HepG2 (cell line): ENCODE data around the gene MIDN. TPM values are rescaled to one million over a fixed set of nuclear protein-coding genes. Genes with fewer than 3 reads are reported as not detected.

Experiments
- HIC2 ChIP-seq: sonication (generic); formaldehyde crosslinking; IDR thresholded peaks from 2 replicates; pipeline ENCODE4 v1.9.0; 2022; ENCODE audit warnings: low read depth, missing genetic modification reagents
- HNF4G ChIP-seq, 2 experiments: sonication (generic) in 1 of 2; formaldehyde crosslinking in 1 of 2; IDR thresholded peaks; 2 replicates each; pipeline versions ENCODE4 v1.4.0 to v1.6.1; 2011 to 2020; ENCODE audit warnings: borderline replicate concordance in 2 of 2, low read depth in 2 of 2, mild to moderate bottlenecking in 2 of 2, low read length in 1 of 2, missing genetic modification reagents in 1 of 2, moderate library complexity in 1 of 2
- MED1 ChIP-seq: sonication (generic); formaldehyde crosslinking; IDR thresholded peaks from 2 replicates; pipeline ENCODE4 v1.4.0; 2020; ENCODE audit warnings: missing genetic modification reagents
- MYC ChIP-seq: sonication (generic); formaldehyde crosslinking; IDR thresholded peaks from 2 replicates; pipeline ENCODE4 v1.9.0; 2021; ENCODE audit warnings: missing genetic modification reagents, borderline replicate concordance
- NCOR1 ChIP-seq: fragments of 200-600 bp; sonication (generic); IDR thresholded peaks from 2 replicates; pipeline ENCODE4 v1.7.0; 2017; ENCODE audit warnings: antibody characterized with exemption, low read length, borderline replicate concordance
- ONECUT2 ChIP-seq: sonication (generic); formaldehyde crosslinking; IDR thresholded peaks from 2 replicates; pipeline ENCODE4 v1.4.0; 2020; ENCODE audit warnings: missing genetic modification reagents
- PPARG ChIP-seq: conservative IDR thresholded peaks from 2 replicates; pipeline ENCODE4 v1.6.1; 2016; ENCODE audit warnings: missing biosample characterization, missing genetic modification reagents
- SKIL ChIP-seq: sonication (generic); formaldehyde crosslinking; IDR thresholded peaks from 2 replicates; pipeline ENCODE4 v1.8.0; 2022; ENCODE audit warnings: missing genetic modification reagents, mild to moderate bottlenecking, moderate library complexity, borderline replicate concordance
- THAP9 ChIP-seq: sonication (generic); formaldehyde crosslinking; IDR thresholded peaks from 2 replicates; pipeline ENCODE4; 2020; ENCODE audit warnings: missing genetic modification reagents, mild to moderate bottlenecking, borderline replicate concordance
- THRA ChIP-seq: sonication (generic); formaldehyde crosslinking; IDR thresholded peaks from 2 replicates; pipeline ENCODE4 v1.4.0; 2020; ENCODE audit warnings: missing genetic modification reagents, borderline replicate concordance
- ZBTB34 ChIP-seq: sonication (generic); formaldehyde crosslinking; IDR thresholded peaks from 2 replicates; pipeline ENCODE4 v1.8.0; 2022; ENCODE audit warnings: mild to moderate bottlenecking, missing genetic modification reagents
- ZBTB7A ChIP-seq: sonication (generic); formaldehyde crosslinking; IDR thresholded peaks from 2 replicates; pipeline ENCODE4 v1.8.0; 2022; ENCODE audit warnings: mild to moderate bottlenecking, missing genetic modification reagents
- ZNF225 ChIP-seq: sonication (generic); formaldehyde crosslinking; IDR thresholded peaks from 2 replicates; pipeline ENCODE4 v1.4.0; 2020; ENCODE audit warnings: mild to moderate bottlenecking, missing genetic modification reagents
- ZNF430 ChIP-seq: sonication (generic); formaldehyde crosslinking; IDR thresholded peaks from 2 replicates; pipeline ENCODE4 v1.9.0; 2021; ENCODE audit warnings: mild to moderate bottlenecking, missing genetic modification reagents
- ZNF563 ChIP-seq: sonication (generic); formaldehyde crosslinking; IDR thresholded peaks from 2 replicates; pipeline ENCODE4 v1.8.0; 2022; ENCODE audit warnings: mild to moderate bottlenecking, moderate library complexity, missing genetic modification reagents
- ZNF567 ChIP-seq: sonication (generic); formaldehyde crosslinking; IDR thresholded peaks from 2 replicates; pipeline ENCODE4 v1.8.1; 2023; ENCODE audit warnings: mild to moderate bottlenecking, missing genetic modification reagents, borderline replicate concordance
- ZNF772 ChIP-seq: sonication (generic); formaldehyde crosslinking; IDR thresholded peaks from 2 replicates; pipeline ENCODE4 v1.5.0; 2020; ENCODE audit warnings: mild to moderate bottlenecking, missing genetic modification reagents
- polyA plus RNA-seq, 8 experiments: library from polyadenylated mRNA; depleted of rRNA in 3 of 8; stranded (reverse) in 7 of 8; unstranded in 1 of 8; fragments of >200 nt; fragmentation: Illumina TruSeq in 4 of 8; extraction: Trizol in 4 of 8; gene quantifications; 2 replicates each; pipeline versions ENCODE4 v1.2.1 to v1.2.3, GENCODE V29; 2011 to 2016; ENCODE audit warnings: low read depth in 4 of 8, missing spikeins in 1 of 8, mixed read lengths in 1 of 8; ENCODE audit not compliant: insufficient read depth in 1 of 8
- total RNA-seq, 5 experiments: library from RNA; depleted of rRNA; stranded (reverse); fragments of >200 nt; fragmentation: Illumina TruSeq; extraction: Trizol; gene quantifications; 2 replicates each; pipeline ENCODE4 v1.2.3, GENCODE V29; 2016; ENCODE audit warnings: low read depth in 1 of 5

MIDN gene
- total and polyA plus RNA-seq, 2 of the 13 experiments (the other 11 are each of a cell fraction or from before 2014, with no cell fraction given), result 8.4 to 18.0 TPM

- peak; percentile 70 for TF ChIP-seq MED1 (CRISPR knock-in tag)
- peak; percentile 13; the same call in 1 of the 2 replicates for TF ChIP-seq SKIL
- peak; percentile 52; the same call in 1 of the 2 replicates for TF ChIP-seq HIC2
- 0 out of 2 replicates have a peak, but pooled peaks have one; percentile 40 for TF ChIP-seq HNF4G (IDR thresholded peaks at IDR 0.05; ENCODE audit: borderline replicate concordance, low read depth, low read length)
- peak; percentile 52; the same call in 1 of the 2 replicates for TF ChIP-seq HNF4G (CRISPR knock-in tag; IDR thresholded peaks at IDR 0.05; ENCODE audit: borderline replicate concordance, low read depth)
- peak; percentile 59; the same call in 1 of the 2 replicates for TF ChIP-seq THRA (CRISPR knock-in tag)
- TF ChIP-seq ZBTB34, result 0 out of 2 replicates have a peak, but pooled peaks have one; percentile 74
- TF ChIP-seq THAP9 (CRISPR knock-in tag), result peak; percentile 70
- peak; percentile 79; the same call in 1 of the 2 replicates for TF ChIP-seq ZNF225 (CRISPR knock-in tag)
- TF ChIP-seq ZNF430, result 0 out of 2 replicates have a peak, but pooled peaks have one; percentile 17
- TF ChIP-seq MYC (CRISPR knock-in tag), result peak; percentile 44; the same call in 1 of the 2 replicates
- peak; percentile 68; the same call in 1 of the 2 replicates for TF ChIP-seq ZBTB7A (CRISPR knock-in tag)
- TF ChIP-seq ZNF563 (CRISPR knock-in tag), result 0 out of 2 replicates have a peak, but pooled peaks have one; percentile 22
- peak; percentile 64 for TF ChIP-seq ONECUT2
- TF ChIP-seq NCOR1, result peak; percentile 5
- peak; percentile 82 for TF ChIP-seq PPARG
- TF ChIP-seq ZNF567 (CRISPR knock-in tag), result 0 out of 2 replicates have a peak, but pooled peaks have one; percentile 62
- peak; percentile 29; the same call in 1 of the 2 replicates for TF ChIP-seq ZNF772 (CRISPR knock-in tag)
Observed at GRCh38 chr19:1246265-1247087, 1.9 kb upstream of the MIDN start (continued).
